GM18951 (cell line): ENCODE results near the gene MAPRE2.

Experiments
- POLR2A ChIP-seq: IDR thresholded peaks from 4 replicates; pipeline ENCODE4 v1.6.1; 2011; ENCODE audit warnings: mild to moderate bottlenecking; ENCODE audit not compliant: insufficient read length, insufficient read depth; ENCODE audit errors: extremely low read depth
- in situ Hi-C: fragments of 300-500 bp; cut with MboI; formaldehyde crosslinking; loops from one replicate; pipeline ENCODE4 v1.12.0; 2022; ENCODE audit warnings: low sequenced_read_pairs, mixed read lengths, inconsistent platforms; ENCODE audit not compliant: unreplicated experiment

The MAPRE2 gene

GRCh38 chr18:35040988-35041814, at the start of gene MAPRE2:
TSS of gene MAPRE2 (plus strand) at chr18:35041413. CDS start at chr18:35041540, 127 bp downstream.
- peak; percentile 93 for TF ChIP-seq POLR2A
- in situ Hi-C loops, result no loop called here

- in situ Hi-C loops, result no loop called here
- no peak for TF ChIP-seq POLR2A
Observed at GRCh38 chr18:34991561-34991960, 49.7 kb upstream of the MAPRE2 start.

GRCh38 chr18:34993289-34993688, 47.9 kb upstream of the MAPRE2 start:
- TF ChIP-seq POLR2A, result no peak
- in situ Hi-C loops, result no loop called here

GRCh38 chr18:34995746-34996145, 45.5 kb upstream of the MAPRE2 start:
- TF ChIP-seq POLR2A, result no peak
- in situ Hi-C loops, result no loop called here

- in situ Hi-C loops, result no loop called here
- TF ChIP-seq POLR2A, result no peak
Observed at GRCh38 chr18:34998661-34999060, 42.6 kb upstream of the MAPRE2 start.

GRCh38 chr18:34999756-35000289, 41.4 kb upstream of the MAPRE2 start:
- in situ Hi-C loops, result loop anchor here (10.0 kb wide), 1 partner anchor 145 kb away; no protein-coding TSS in a partner anchor
- no peak for TF ChIP-seq POLR2A

GRCh38 chr18:35000457-35000856, 40.8 kb upstream of the MAPRE2 start:
- TF ChIP-seq POLR2A, result no peak
- in situ Hi-C loops, result loop anchor here (10.0 kb wide), 1 partner anchor 144 kb away; no protein-coding TSS in a partner anchor

- in situ Hi-C loops, result loop anchor here (10.0 kb wide), 1 partner anchor 143 kb away; no protein-coding TSS in a partner anchor
- no peak for TF ChIP-seq POLR2A
Observed at GRCh38 chr18:35002120-35002519, 39.1 kb upstream of the MAPRE2 start.

GRCh38 chr18:35005963-35006577, 35.1 kb upstream of the MAPRE2 start:
- in situ Hi-C loops, result loop anchor here (10.0 kb wide), 1 partner anchor 139 kb away; no protein-coding TSS in a partner anchor
- TF ChIP-seq POLR2A, result no peak

GRCh38 chr18:35010156-35010555, 31.1 kb upstream of the MAPRE2 start:
- no peak for TF ChIP-seq POLR2A
- in situ Hi-C loops, result no loop called here

GRCh38 chr18:35010993-35011392, 30.2 kb upstream of the MAPRE2 start:
- in situ Hi-C loops, result no loop called here
- no peak for TF ChIP-seq POLR2A

- in situ Hi-C loops, result no loop called here
- TF ChIP-seq POLR2A, result no peak
Observed at GRCh38 chr18:35019933-35020332, 21.3 kb upstream of the MAPRE2 start.

- TF ChIP-seq POLR2A, result no peak
Observed at GRCh38 chr18:35022426-35023001, 18.7 kb upstream of the MAPRE2 start.

GRCh38 chr18:35024196-35024595, 17.0 kb upstream of the MAPRE2 start:
- TF ChIP-seq POLR2A, result no peak
- in situ Hi-C loops, result no loop called here

More at GRCh38 chr18:35022426-35023001, 18.7 kb upstream of the MAPRE2 start:
- in situ Hi-C loops, result no loop called here

- in situ Hi-C loops, result no loop called here
- no peak for TF ChIP-seq POLR2A
Observed at GRCh38 chr18:35024965-35025364, 16.2 kb upstream of the MAPRE2 start.
